ENCODE results near the gene MYRF. TPM values are rescaled to one million over a fixed set of nuclear protein-coding genes. Genes with fewer than 3 reads are reported as not detected.

The MYRF gene
- total and polyA plus RNA-seq, 2 of the 13 experiments (the other 11 are each of a cell fraction or from before 2014, with no cell fraction given), result 10.2 to 25.9 TPM

- no peak overlapping the region for H3K27ac ChIP-seq (ENCODE audit: extremely low read length, insufficient read depth, low read length)
- H2AFZ ChIP-seq (ENCODE audit: low read length), result no peak overlapping the region
- ATAC-seq (no peak), FAIRE-seq (no peak), DNase-seq (ENCODE audit: low spot score) (no peak)
- TF ChIP-seq CSRNP2 (CRISPR knock-in tag; conservative IDR thresholded peaks at IDR 0.05; ENCODE audit: low read depth) (no peak), JARID2 (CRISPR knock-in tag; IDR thresholded peaks at IDR 0.05; ENCODE audit: insufficient replicate concordance) (no peak)
- no TSS peak for BruUV-seq (replicated peaks)
- 100% methylated on average over 4 of the region's 6 CpGs for WGBS (ENCODE audit: low lambda C conversion rate)
- intact Hi-C loops (cut with micrococcal nuclease; ENCODE audit: unreplicated experiment), result no loop called here
- ChIA-PET POLR2A (no interaction called here), CTCF (ENCODE audit: low intra/inter-chr PET ratio, low total read pairs) (no interaction called here)
- H3K4me3 ChIP-seq (replicated peaks in 1 of 3; ENCODE audit: insufficient read depth in 1 of 3, low read depth in 2 of 3, low read length in 3 of 3), result no peak overlapping the region
- peaks cover 0 to 8% of the 10 kb centered on the region in 2 experiments; a peak in 4 of 5 replicates for H3K36me3 ChIP-seq (replicated peaks in 1 of 2; ENCODE audit: control insufficient read depth in 1 of 2, insufficient read depth in 2 of 2, low read length in 2 of 2)
- no peak overlapping the region for H3K4me2 ChIP-seq (ENCODE audit: low read depth, low read length)
- peaks cover 5% of the 10 kb centered on the region for H3K79me2 ChIP-seq (ENCODE audit: insufficient read depth, low read length)
- in situ Hi-C loops (cut with HindIII; ENCODE audit: extremely low pct_ligation_motif_present, low pct_unique_long_range_greater_than_20kb), result no loop called here
- no peaks in the 10 kb centered on the region for H4K20me1 ChIP-seq (ENCODE audit: insufficient read depth, low read length)
- no peaks in the 10 kb centered on the region for H3K9me3 ChIP-seq (ENCODE audit: low read length)
- no peaks in the 10 kb centered on the region for H3K27me3 ChIP-seq (ENCODE audit: control insufficient read depth in 1 of 2, insufficient read depth in 2 of 2, low read length in 2 of 2)
- no peak overlapping the region for H3K9ac ChIP-seq (ENCODE audit: insufficient read depth, low read depth, low read length)
- peaks cover 19% of the 10 kb centered on the region for H3K4me1 ChIP-seq (ENCODE audit: insufficient read depth, low read length)
These were observed 38.1 kb upstream of the MYRF start for GRCh38 chr11:61714316-61714715.

- DNase-seq (ENCODE audit: low spot score) (no peak), FAIRE-seq (no peak), ATAC-seq (no peak)
- Histone ChIP-seq H4K20me1 (ENCODE audit: insufficient read depth, low read length) (no peaks in the 10 kb centered on the region), H3K4me3 (replicated peaks in 1 of 3; ENCODE audit: insufficient read depth in 1 of 3, low read depth in 2 of 3, low read length in 3 of 3) (no peak overlapping the region), H3K27me3 (ENCODE audit: control insufficient read depth in 1 of 2, insufficient read depth in 2 of 2, low read length in 2 of 2) (no peaks in the 10 kb centered on the region), H3K9me3 (ENCODE audit: low read length) (no peaks in the 10 kb centered on the region), H3K36me3 (replicated peaks in 1 of 2; ENCODE audit: control insufficient read depth in 1 of 2, insufficient read depth in 2 of 2, low read length in 2 of 2) (peaks cover 0 to 8% of the 10 kb centered on the region in 2 experiments; a peak in 3 of 5 replicates), H3K9ac (ENCODE audit: insufficient read depth, low read depth, low read length) (no peak overlapping the region), H3K79me2 (ENCODE audit: insufficient read depth, low read length) (peaks cover 5% of the 10 kb centered on the region), H3K27ac (ENCODE audit: extremely low read length, insufficient read depth, low read length) (no peak overlapping the region), H2AFZ (ENCODE audit: low read length) (no peak overlapping the region), H3K4me2 (ENCODE audit: low read depth, low read length) (no peak overlapping the region), H3K4me1 (ENCODE audit: insufficient read depth, low read length) (peaks cover 19% of the 10 kb centered on the region)
- in situ Hi-C loops (cut with HindIII; ENCODE audit: extremely low pct_ligation_motif_present, low pct_unique_long_range_greater_than_20kb), result no loop called here
- POLR2A ChIA-PET, result no interaction called here
- BruUV-seq (replicated peaks), result no TSS peak
- intact Hi-C loops (cut with micrococcal nuclease; ENCODE audit: unreplicated experiment), result no loop called here
- CTCF ChIA-PET (ENCODE audit: low intra/inter-chr PET ratio, low total read pairs), result no interaction called here
- TF ChIP-seq ZNF768 (CRISPR knock-in tag; IDR thresholded peaks at IDR 0.05) (peak; percentile 91), HIC2 (CRISPR knock-in tag; IDR thresholded peaks at IDR 0.05; ENCODE audit: low read depth) (no peak), ZNF850 (CRISPR knock-in tag; conservative IDR thresholded peaks at IDR 0.05) (no peak), NRL (CRISPR knock-in tag; IDR thresholded peaks at IDR 0.05; ENCODE audit: borderline replicate concordance) (no peak), ZMYM3 (CRISPR knock-in tag; IDR thresholded peaks at IDR 0.05) (0 out of 2 replicates have a peak, but pooled peaks have one; percentile 31)
- 96% methylated on average over 5 of the region's 5 CpGs for WGBS (ENCODE audit: low lambda C conversion rate)
These were observed 37.5 kb upstream of the MYRF start for GRCh38 chr11:61714916-61715315.

All from HepG2 (cell line).